Breast epithelium (tissue), 4 donors: ENCODE data around the gene FHOD3. TPM values are rescaled to one million over a fixed set of nuclear protein-coding genes. Genes with fewer than 3 reads are reported as not detected.

Experiments used
- DNase-seq, 2 donors: peaks; one replicate each; pipeline ENCODE4 v3.0.0-alpha.2; 2019; ENCODE audit warnings: low spot score in 2 of 2
- H3K27ac ChIP-seq, 2 donors: fragments of 200-600 bp; sonication (generic) in 1 of 2; one replicate each; pipeline ENCODE4 v1.5.1; 2016 to 2019; ENCODE audit warnings: mild to moderate bottlenecking in 1 of 2
- H3K27me3 ChIP-seq, 2 donors: fragments of 200-600 bp; sonication (generic) in 1 of 2; one replicate each; pipeline versions ENCODE4 v1.5.1 to v1.6.0; 2017 to 2019; ENCODE audit warnings: control low read depth in 1 of 2, mild to moderate bottlenecking in 1 of 2
- H3K36me3 ChIP-seq: fragments of 200-600 bp; one replicate; pipeline ENCODE4 v1.5.1; 2019
- H3K4me1 ChIP-seq, 2 donors: fragments of 200-600 bp; sonication (generic); one replicate each; pipeline ENCODE4 v1.5.1; 2016 to 2019; ENCODE audit warnings: control low read depth in 1 of 2
- H3K4me3 ChIP-seq, 3 donors: fragments of 200-600 bp; sonication (generic); 1 replicate in 2 of 3; 2 replicates in 1 of 3; pipeline ENCODE4 v1.5.1; 2016 to 2019; ENCODE audit warnings: mild to moderate bottlenecking in 3 of 3, moderate library complexity in 2 of 3
- H3K9me3 ChIP-seq, 2 donors: fragments of 200-600 bp; sonication (generic) in 1 of 2; one replicate each; pipeline ENCODE4 v1.5.1; 2016 to 2019; ENCODE audit warnings: control low read depth in 1 of 2
- POLR2A ChIP-seq: fragments of 450-650 bp; IDR thresholded peaks from one replicate; pipeline ENCODE4 v1.6.1; 2016; ENCODE audit warnings: antibody characterized with exemption, mild to moderate bottlenecking, moderate library complexity
- POLR2AphosphoS5 ChIP-seq, 3 donors: sonication (generic); formaldehyde crosslinking; IDR thresholded peaks; one replicate each; pipeline ENCODE4 v1.6.1; 2017; ENCODE audit warnings: antibody characterized with exemption in 3 of 3
- intact Hi-C: fragments of 100-400 bp; cut with DNase I; formaldehyde crosslinking; loops from one replicate; pipeline ENCODE4 v1.15.1; 2023; ENCODE audit warnings: low total_unique reads
- total RNA-seq, 3 donors: library from RNA; depleted of rRNA; stranded (reverse); fragments of >200 nt; gene quantifications; one replicate each; pipeline ENCODE4 v1.1.0, GENCODE V29; 2016
- TF ChIP-seq, protein P1 (sequence below), 3 donors: fragments of 450-650 bp; IDR thresholded peaks; one replicate each; pipeline ENCODE4 v1.5.1; 2016 to 2017; ENCODE audit warnings: antibody characterized with exemption in 3 of 3, mild to moderate bottlenecking in 3 of 3, moderate library complexity in 3 of 3

Gene FHOD3
- total RNA-seq, 3 donors from 2014 or later: 1.9 to 13.1 (median 13.0) TPM

DNA sequence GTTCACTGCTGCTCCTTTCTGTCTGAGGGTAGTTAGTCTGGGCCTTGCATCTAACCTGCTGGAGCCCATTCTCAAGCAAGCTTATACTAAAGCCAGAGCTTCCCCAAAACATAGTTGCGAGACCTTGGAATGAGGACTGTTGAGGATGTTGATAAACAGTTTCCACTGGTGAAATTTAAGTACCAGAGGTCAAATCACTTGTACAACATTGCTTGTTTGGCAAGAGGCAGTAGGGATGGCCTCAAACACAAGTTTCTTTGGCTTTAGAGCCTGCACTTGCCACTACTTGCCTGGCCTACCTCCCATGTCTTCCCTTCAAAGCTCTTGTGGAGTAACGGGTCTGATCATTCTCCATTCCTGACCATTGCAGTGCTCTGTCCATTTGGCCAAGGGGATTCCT lies 262.7 kb downstream of the FHOD3 start:
- no peak overlapping the region for H3K27ac ChIP-seq
- no peak overlapping the region for H3K4me3 ChIP-seq
- no peaks in the 10 kb centered on the region for H3K4me1 ChIP-seq
- H3K9me3 ChIP-seq: no peaks in the 10 kb centered on the region
- H3K36me3 ChIP-seq: no peaks in the 10 kb centered on the region
- intact Hi-C loops: no loop called here
- no peak for TF ChIP-seq POLR2A
- TF ChIP-seq, protein P1, sequence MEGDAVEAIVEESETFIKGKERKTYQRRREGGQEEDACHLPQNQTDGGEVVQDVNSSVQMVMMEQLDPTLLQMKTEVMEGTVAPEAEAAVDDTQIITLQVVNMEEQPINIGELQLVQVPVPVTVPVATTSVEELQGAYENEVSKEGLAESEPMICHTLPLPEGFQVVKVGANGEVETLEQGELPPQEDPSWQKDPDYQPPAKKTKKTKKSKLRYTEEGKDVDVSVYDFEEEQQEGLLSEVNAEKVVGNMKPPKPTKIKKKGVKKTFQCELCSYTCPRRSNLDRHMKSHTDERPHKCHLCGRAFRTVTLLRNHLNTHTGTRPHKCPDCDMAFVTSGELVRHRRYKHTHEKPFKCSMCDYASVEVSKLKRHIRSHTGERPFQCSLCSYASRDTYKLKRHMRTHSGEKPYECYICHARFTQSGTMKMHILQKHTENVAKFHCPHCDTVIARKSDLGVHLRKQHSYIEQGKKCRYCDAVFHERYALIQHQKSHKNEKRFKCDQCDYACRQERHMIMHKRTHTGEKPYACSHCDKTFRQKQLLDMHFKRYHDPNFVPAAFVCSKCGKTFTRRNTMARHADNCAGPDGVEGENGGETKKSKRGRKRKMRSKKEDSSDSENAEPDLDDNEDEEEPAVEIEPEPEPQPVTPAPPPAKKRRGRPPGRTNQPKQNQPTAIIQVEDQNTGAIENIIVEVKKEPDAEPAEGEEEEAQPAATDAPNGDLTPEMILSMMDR (IDR thresholded peaks at IDR 0.05): no peak
- TF ChIP-seq POLR2AphosphoS5 (IDR thresholded peaks at IDR 0.05): no peak
- H3K27me3 ChIP-seq: no peaks in the 10 kb centered on the region
- DNase-seq: no peak

DNA sequence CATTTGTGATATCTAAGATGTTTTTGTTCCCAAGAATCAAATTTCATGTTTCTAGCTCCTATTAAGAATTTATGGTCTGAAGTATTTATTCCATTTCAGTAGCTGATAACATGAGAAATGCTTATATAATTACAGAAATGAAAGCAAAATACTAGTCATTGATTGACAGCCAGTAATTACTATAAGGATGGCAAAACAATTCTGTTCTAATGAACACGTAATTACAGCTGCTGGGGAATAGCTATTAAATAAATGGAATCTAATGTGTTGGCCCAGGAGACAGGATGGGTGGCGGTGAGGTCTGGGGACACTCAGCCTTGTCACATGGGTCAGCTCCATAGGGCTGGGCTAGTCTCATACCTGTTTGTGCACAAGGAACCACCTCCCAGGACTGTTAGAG lies 263.5 kb downstream of the FHOD3 start:
- intact Hi-C loops: no loop called here
- Histone ChIP-seq H3K36me3 (no peaks in the 10 kb centered on the region), H3K4me1 (no peaks in the 10 kb centered on the region), H3K27me3 (no peaks in the 10 kb centered on the region), H3K4me3 (no peak overlapping the region), H3K9me3 (no peaks in the 10 kb centered on the region), H3K27ac (no peak overlapping the region)
- TF ChIP-seq POLR2A (no peak), POLR2AphosphoS5 (IDR thresholded peaks at IDR 0.05) (no peak)
- TF ChIP-seq, protein P1 (IDR thresholded peaks at IDR 0.05): no peak
- DNase-seq: no peak

DNA sequence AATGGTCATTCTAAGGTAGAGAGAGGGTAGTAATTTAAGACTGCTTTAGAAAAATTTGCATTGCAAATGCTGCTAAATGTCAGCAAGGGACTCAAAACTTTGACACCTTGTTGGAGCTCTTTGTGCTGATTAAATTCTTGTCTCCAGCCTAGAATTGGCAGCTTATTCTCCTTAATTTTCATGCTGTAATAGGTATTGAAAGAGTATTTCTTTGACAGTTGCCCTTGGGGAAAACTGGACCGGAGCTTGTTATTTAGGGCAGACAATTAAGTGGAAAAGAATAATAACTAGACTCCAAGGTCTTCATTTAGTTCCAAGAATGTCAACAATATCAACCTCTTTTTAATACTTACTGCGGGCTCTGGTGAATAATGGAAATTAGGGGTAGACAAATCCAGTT lies 267.3 kb downstream of the FHOD3 start:
- H3K36me3 ChIP-seq: no peaks in the 10 kb centered on the region
- no peak for DNase-seq
- H3K4me3 ChIP-seq: no peak overlapping the region
- H3K4me1 ChIP-seq: no peaks in the 10 kb centered on the region
- no peaks in the 10 kb centered on the region for H3K9me3 ChIP-seq
- H3K27me3 ChIP-seq: no peaks in the 10 kb centered on the region
- intact Hi-C loops: no loop called here
- H3K27ac ChIP-seq: peak overlapping the region; percentile 35 to 43
- TF ChIP-seq POLR2A (no peak), POLR2AphosphoS5 (IDR thresholded peaks at IDR 0.05) (no peak)
- TF ChIP-seq, protein P1 (IDR thresholded peaks at IDR 0.05): no peak

DNA sequence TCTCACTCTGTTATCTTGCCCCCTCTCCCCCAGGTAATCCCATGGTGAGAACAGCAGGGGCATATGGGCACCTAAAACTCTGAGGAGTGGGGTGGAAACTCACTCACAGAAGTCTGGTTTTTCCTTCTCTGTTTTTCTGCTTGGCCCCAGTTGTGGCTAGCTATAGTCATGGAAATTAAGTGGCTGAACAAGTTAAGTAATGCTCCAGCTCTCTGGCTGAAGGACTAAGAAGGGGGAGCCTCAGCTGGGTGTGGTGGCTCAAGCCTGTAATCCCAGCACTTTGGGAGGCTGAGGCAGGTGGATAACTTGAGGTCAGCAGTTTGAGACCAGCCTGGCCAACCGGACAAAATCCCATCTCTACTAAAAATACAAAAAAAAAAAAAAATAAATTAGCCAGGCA lies 270.3 kb downstream of the FHOD3 start:
- no peak overlapping the region for H3K4me3 ChIP-seq
- no peaks in the 10 kb centered on the region for H3K4me1 ChIP-seq
- no peak for DNase-seq
- TF ChIP-seq, protein P1 (IDR thresholded peaks at IDR 0.05): no peak
- no peak for TF ChIP-seq POLR2A
- TF ChIP-seq POLR2AphosphoS5 (IDR thresholded peaks at IDR 0.05): no peak
- intact Hi-C loops: no loop called here
- H3K27me3 ChIP-seq: no peaks in the 10 kb centered on the region
- H3K9me3 ChIP-seq: no peaks in the 10 kb centered on the region
- H3K36me3 ChIP-seq: no peaks in the 10 kb centered on the region
- peak overlapping the region; percentile 12 to 18 for H3K27ac ChIP-seq

DNA sequence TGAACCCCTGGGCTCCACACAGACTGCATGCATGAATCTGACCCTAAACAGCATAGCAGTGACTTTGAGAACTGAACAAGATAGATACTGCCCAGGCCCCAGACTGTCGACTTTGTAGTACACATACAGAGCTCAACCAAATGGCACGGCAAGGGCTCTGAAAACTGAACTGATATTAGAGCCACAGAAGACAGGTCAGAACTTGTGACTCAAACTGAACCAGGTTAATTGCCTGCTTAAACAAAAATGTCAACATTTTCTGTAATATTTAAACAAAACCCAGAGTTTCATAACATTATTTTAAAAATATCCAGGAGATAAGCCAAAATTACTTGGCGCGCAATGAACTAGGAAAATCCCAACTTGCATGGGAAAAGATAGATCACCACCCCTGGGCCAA lies 271.0 kb downstream of the FHOD3 start:
- no peaks in the 10 kb centered on the region for H3K9me3 ChIP-seq
- TF ChIP-seq, protein P1 (IDR thresholded peaks at IDR 0.05): no peak
- TF ChIP-seq POLR2AphosphoS5 (IDR thresholded peaks at IDR 0.05): no peak
- no peak for TF ChIP-seq POLR2A
- intact Hi-C loops: no loop called here
- no peaks in the 10 kb centered on the region for H3K4me1 ChIP-seq
- no peaks in the 10 kb centered on the region for H3K36me3 ChIP-seq
- H3K27me3 ChIP-seq: no peaks in the 10 kb centered on the region
- no peak for DNase-seq
- H3K27ac ChIP-seq: no peak overlapping the region
- H3K4me3 ChIP-seq: no peak overlapping the region
